ENCODE measurements around the gene XKR7.
"Not testable (repeated sequence)": the region's sequence is repeated elsewhere in the genome, so short reads cannot be mapped to it uniquely, and the experiment has no call there.

Gene XKR7

GRCh38 chr20:31967830-31968249, at the start of gene XKR7:
Gene XKR7 (plus strand): TSS chr20:31968151. CDS start chr20:31968176, 25 bp downstream.
- no peak for DNase-seq

- no peak for DNase-seq
Observed at GRCh38 chr20:31918466-31919105, 49.4 kb upstream of the XKR7 start.

- no peak for DNase-seq
Observed at GRCh38 chr20:31919410-31920155, 48.4 kb upstream of the XKR7 start.

- no peak for DNase-seq
Observed at GRCh38 chr20:31920275-31920855, 47.6 kb upstream of the XKR7 start.

GRCh38 chr20:31921480-31921879, 46.5 kb upstream of the XKR7 start:
- not testable (repeated sequence) for DNase-seq

DNA sequence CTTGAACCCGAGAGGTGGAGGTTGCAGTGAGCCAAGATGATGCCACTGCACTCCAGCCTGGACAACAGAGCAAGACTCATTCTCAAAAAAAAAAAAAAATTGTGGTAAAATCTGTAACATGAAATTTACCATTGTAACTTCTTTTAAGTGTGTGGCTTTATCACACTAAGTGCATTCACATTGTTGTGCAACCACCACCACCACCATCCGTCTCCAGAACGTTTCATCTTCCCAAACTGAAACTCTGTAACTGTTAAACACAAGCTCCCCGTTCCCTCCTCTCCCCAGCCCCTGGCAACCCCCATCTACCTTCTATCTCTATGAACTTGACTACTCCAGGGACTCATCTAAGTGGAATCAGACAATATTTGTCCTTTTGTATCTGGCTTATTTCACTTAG, 45.8 kb upstream of the XKR7 start:
- no peak for DNase-seq

GRCh38 chr20:31922588-31922987, 45.4 kb upstream of the XKR7 start:
- DNase-seq = no peak

DNA sequence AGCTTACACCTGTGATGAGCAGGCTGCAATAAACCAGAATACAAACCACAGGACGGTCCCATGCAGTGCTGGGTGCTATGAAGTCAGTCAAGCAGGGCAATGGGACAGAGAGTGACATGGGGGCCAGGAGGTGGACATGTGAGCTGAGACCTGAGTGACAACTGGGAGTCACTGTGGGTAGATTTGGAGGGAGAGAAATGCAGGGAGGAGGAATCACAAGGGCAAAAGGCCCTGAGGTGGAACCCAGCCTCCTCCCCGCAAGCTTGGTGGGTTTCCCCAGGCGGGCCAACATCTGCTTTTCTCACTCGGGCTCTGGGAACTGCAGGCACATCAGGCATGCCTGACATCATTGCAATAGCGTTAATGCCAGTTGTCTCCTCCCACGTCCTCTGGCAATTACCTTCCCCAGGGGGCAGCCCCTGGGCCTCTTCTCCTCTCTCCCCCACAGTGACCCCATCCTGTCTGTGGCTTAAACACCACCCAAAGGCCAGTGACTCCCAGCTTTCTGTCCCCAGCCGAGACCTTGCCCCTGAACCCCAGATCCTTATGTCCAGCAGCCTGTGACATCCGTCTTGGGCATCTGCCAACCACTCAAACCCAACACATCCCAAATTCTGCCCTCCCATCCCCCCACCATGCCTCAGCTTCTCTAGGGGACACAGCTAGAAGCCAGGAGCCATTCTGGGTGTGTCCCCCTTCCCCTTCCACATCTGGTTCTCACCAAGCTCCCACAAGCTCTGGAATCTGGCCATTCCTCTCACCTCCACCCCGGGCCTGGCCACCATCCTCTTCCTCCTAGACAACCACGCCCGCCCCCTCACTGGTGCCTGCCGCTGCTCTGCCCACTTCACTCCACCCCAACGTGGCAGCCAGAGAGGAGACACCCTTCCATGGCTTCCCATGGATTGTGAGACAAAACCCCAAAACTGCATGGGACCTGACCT, 44.3 kb upstream of the XKR7 start:
- DNase-seq = no peak

- DNase-seq = no peak
Observed at GRCh38 chr20:31924561-31924960, 43.4 kb upstream of the XKR7 start.

- no peak for DNase-seq
Observed at GRCh38 chr20:31925631-31926030, 42.3 kb upstream of the XKR7 start.

- DNase-seq = no peak
Observed at GRCh38 chr20:31926493-31926892, 41.5 kb upstream of the XKR7 start.

DNA sequence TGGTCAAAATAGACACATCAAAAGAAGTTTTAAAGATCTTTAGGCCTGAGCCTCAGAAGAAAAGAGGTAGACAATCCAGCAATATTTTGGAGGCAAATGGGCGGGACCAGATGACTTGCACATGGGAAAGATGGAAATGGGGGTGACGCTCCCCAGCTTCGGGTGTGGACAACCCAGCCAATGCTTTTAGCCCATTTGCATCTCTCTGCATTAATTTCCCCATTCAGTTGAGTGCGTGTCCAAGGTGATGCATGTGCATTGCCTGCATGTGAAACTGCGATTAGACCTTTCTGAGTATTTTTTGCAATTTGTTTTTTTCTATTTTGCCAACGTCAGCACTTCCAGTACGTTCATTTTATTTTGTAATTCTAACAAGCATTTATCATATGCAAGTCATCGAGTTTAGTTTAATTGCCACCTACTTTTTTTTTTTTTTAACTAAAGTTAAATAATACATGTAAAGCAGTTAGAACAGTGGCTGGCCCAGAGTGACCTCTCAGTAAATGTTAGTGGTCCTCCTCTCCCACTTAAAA, 40.3 kb upstream of the XKR7 start:
- no peak for DNase-seq

- not testable (repeated sequence) for DNase-seq
Observed at GRCh38 chr20:31929631-31930030, 38.3 kb upstream of the XKR7 start.

DNA sequence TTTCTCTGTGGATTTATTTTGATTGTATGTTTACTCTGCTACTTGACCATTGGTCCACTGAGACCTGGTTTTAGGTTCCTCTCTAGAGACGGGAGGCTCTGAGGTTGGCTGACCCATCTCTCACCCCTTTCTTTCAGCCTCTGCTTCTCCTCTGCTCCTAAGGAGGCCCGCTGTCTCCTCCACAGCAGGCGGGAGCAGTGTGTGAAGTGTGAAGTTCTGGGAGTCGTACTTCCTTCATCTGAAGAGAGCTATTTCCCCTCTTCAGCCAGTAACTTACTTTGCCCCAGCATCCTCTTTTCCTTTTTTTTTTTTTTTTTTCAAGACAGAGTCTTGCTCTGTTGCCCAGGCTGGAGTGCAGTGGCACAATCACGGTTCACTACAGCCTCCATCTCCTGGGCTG, 37.2 kb upstream of the XKR7 start:
- DNase-seq = no peak

DNA sequence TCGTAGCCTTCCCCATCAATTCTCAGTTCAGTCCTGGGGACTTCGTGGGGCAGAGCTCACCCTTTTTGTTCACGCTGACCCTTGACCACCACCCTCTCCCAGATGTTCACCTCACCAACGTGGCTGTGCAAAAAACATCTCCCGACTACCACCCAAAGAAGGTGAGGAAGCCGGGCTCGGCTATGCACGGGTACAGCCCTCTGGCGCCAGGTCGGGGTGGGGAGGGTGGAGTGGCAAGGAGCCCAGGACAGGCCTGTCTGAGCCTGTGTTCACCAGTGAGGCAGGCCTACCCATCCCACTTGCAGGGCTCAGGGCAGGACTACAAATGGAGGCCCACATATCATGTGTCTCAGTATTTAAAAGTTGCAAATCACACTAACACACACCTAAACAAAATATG, 34.3 kb upstream of the XKR7 start:
- DNase-seq = no peak

GRCh38 chr20:31934491-31934890, 33.5 kb upstream of the XKR7 start:
- no peak for DNase-seq

DNA sequence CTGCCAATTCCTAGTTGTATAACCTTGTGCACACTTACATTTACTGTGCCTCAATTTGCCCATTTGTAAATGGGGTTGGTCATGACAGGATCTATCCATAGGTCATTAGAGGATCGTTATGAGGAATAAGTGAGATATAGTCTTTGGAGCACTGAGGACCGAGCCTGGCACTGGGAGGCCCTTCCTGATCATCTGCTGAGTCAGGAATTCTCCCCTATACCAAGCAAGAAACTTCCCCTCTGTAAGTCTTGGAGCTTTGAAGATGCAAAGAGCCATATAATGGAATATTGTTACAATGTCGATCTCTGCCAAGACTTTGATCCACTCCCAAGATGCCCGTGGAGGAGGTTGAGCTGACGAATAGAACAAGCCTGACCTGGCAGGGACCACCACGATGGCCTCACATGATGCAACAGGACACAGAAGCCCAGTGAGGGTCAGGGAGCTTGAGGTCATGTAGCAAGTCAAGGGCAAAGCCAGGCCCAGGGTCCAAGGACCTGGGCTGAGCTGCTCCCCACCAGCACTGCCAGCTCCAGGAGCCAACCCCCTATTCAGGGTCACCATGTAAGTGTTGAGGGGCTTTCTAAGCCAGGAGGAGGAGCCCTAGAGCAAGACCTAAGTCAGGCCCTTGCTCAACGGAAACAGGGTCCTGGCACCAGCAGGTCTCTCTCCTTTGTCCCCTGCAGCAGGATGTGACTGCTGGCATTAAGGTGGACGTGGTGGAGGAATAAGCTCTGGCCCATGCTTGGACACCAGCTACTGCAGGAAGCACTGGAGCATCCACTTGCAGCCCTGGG, 32.8 kb upstream of the XKR7 start:
- DNase-seq = no peak

- DNase-seq = no peak
Observed at GRCh38 chr20:31936420-31936819, 31.5 kb upstream of the XKR7 start.

DNA sequence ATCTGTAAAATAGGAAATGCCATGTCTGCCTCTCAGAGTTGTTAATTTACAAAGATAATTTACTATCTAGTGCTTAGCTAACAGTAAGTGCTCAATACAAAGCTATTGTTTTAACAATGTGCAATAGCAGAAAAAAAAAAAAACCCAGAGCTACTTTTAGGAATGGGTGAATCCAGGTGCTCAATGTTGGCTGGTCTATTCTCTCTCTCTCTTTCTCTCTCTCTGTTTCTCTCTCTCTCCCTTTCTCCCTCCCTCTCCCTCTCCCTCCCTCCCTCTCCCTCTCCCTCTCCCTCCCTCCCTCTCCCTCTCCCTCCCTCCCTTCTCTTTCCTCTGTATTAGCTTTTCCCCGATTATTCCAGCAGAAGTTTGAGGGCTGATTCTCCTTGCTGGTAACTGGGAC, 30.1 kb upstream of the XKR7 start:
- DNase-seq = no peak

- no peak for DNase-seq
Observed at GRCh38 chr20:31939661-31940060, 28.3 kb upstream of the XKR7 start.

GRCh38 chr20:31943052-31943471, 24.9 kb upstream of the XKR7 start:
- no peak for DNase-seq

DNA sequence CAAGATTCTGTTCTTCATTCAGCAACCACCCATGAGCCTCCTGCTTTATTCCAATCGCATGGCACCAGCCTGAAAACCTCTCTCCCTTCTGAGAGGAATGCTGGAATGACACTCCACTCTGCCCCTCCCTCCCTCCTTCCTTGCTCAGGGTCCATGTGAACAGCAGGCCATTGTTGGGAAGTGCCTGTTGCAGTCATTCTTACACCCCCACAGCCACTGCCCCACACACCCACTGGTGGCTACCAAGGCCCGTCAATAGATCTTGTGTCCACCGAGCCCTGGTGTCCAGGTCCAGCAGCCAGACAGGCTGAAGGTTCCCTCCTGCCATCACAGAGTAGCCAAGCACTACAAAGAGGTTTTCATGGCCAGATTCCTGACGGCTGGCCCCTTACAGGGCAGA, 22.6 kb upstream of the XKR7 start:
- no peak for DNase-seq
